ENCODE results near the gene GPC5. TPM values are rescaled to one million over a fixed set of nuclear protein-coding genes. Genes with fewer than 3 reads are reported as not detected.

GPC5 gene
- total and polyA plus RNA-seq, 9 of the 15 experiments (the other 6 are each of a cell fraction or from before 2014, with no cell fraction given), result 0.18 to 0.27 TPM; not detected in 7

- no peak for TF ChIP-seq ZBTB40 (IDR thresholded peaks at IDR 0.05)
- TF ChIP-seq ZBTB40 (CRISPR knock-in tag; IDR thresholded peaks at IDR 0.05), result no peak
- TF ChIP-seq LEF1 (IDR thresholded peaks at IDR 0.05), result no peak
- TF ChIP-seq POLR2G (IDR thresholded peaks at IDR 0.05; ENCODE audit: low read depth, low read length), result no peak
Observed at GRCh38 chr13:91725646-91726045, 327.2 kb downstream of the GPC5 start (continued).
